Activated CD4-positive, CD25-positive, alpha-beta regulatory T cell treated with anti-CD3 and anti-CD28 coated beads, Interleukin-2, amount 50 U/mL, for 24 hours (primary cell): ENCODE results near the gene DDC.
A peak's percentile ranks its signal among the peaks of the same experiment; 100 is the strongest.
"Not testable (repeated sequence)": the region's sequence is repeated elsewhere in the genome, so short reads cannot be mapped to it uniquely, and the experiment has no call there.

ENCODE experiments used
- ATAC-seq, 2 donors: fragments of 150-1000 bp; cut with Tn5 transposase; one replicate each; pipeline ENCODE4 v1.10.0; 2021; ENCODE audit warnings: mild to moderate bottlenecking in 1 of 2, moderate library complexity in 1 of 2

Gene DDC

GRCh38 chr7:50479743-50480517 lies 85.3 kb downstream of the DDC start:
- no peak for ATAC-seq

- ATAC-seq: no peak
Observed at GRCh38 chr7:50477640-50478039, 87.6 kb downstream of the DDC start.

GRCh38 chr7:50476953-50477625 lies 88.1 kb downstream of the DDC start:
- ATAC-seq: no peak

- peak in 1 of 2 donors; percentile 20 for ATAC-seq
Observed at GRCh38 chr7:50475340-50475739, 89.9 kb downstream of the DDC start.

- no peak for ATAC-seq
Observed at GRCh38 chr7:50474382-50475160, 90.6 kb downstream of the DDC start.

- no peak for ATAC-seq
Observed at GRCh38 chr7:50473531-50473930, 91.7 kb downstream of the DDC start.

GRCh38 chr7:50472427-50472826 lies 92.8 kb downstream of the DDC start:
- no peak for ATAC-seq

GRCh38 chr7:50471970-50472369 lies 93.2 kb downstream of the DDC start:
- ATAC-seq: no peak

GRCh38 chr7:50470250-50471163 lies 94.7 kb downstream of the DDC start:
- no peak for ATAC-seq

- no peak for ATAC-seq
Observed at GRCh38 chr7:50469181-50469580, 96.0 kb downstream of the DDC start.

GRCh38 chr7:50467817-50468610 lies 97.2 kb downstream of the DDC start:
- ATAC-seq: peak; percentile 89 to 91

GRCh38 chr7:50466815-50467585 lies 98.2 kb downstream of the DDC start:
- no peak for ATAC-seq

GRCh38 chr7:50463035-50463434 lies 102.2 kb downstream of the DDC start:
- no peak for ATAC-seq

GRCh38 chr7:50462361-50462760 lies 102.8 kb downstream of the DDC start:
- ATAC-seq: no peak

GRCh38 chr7:50461695-50462094 lies 103.5 kb downstream of the DDC start:
- no peak for ATAC-seq

GRCh38 chr7:50459183-50459582 lies 106.0 kb downstream of the DDC start:
- not testable (repeated sequence) for ATAC-seq

- not testable (repeated sequence) for ATAC-seq
Observed at GRCh38 chr7:50458651-50459050, 106.6 kb downstream of the DDC start.

- no peak for ATAC-seq
Observed at GRCh38 chr7:50456371-50457123, 108.7 kb downstream of the DDC start.

- ATAC-seq: no peak
Observed at GRCh38 chr7:50455658-50456057, 109.5 kb downstream of the DDC start.

- ATAC-seq: no peak
Observed at GRCh38 chr7:50454968-50455367, 110.2 kb downstream of the DDC start.
